Measurements from ENCODE around the gene NAA80. TPM values are rescaled to one million over a fixed set of nuclear protein-coding genes. Genes with fewer than 3 reads are reported as not detected.

Gene NAA80
- total RNA-seq, 2 experiments from 2014 or later = 17.6 to 18.7 TPM

- Mint-ChIP-seq H3K27me3 (no peaks in the 10 kb centered on the region), H3K36me3 (ENCODE audit: low read depth) (peaks cover 20% of the 10 kb centered on the region), H3K4me1 (peaks cover 4% of the 10 kb centered on the region), H3K9me3 (ENCODE audit: low read depth) (no peaks in the 10 kb centered on the region), H3K4me3 (no peak overlapping the region), H3K27ac (no peak overlapping the region)
- POLR2A ChIA-PET = interaction anchor here (0.6 to 1.4 kb wide), 2 partner anchors 22 to 23 kb away, joined by 3 to 5 read pairs; partner anchors contain the start of gene GNAI2
- intact Hi-C loops (cut with DNase I, micrococcal nuclease) = no loop called here
- DNase-seq = peak; percentile 73
- CTCF ChIA-PET = interaction anchor here (0.6 to 7.0 kb wide), 8 partner anchors 10 to 136 kb away, joined by 3 to 44 read pairs (median 4); no protein-coding TSS in a partner anchor
- peak; percentile 20 for ATAC-seq
These were observed 42.0 kb downstream of the NAA80 start for GRCh38 chr3:50256978-50257890.

DNA sequence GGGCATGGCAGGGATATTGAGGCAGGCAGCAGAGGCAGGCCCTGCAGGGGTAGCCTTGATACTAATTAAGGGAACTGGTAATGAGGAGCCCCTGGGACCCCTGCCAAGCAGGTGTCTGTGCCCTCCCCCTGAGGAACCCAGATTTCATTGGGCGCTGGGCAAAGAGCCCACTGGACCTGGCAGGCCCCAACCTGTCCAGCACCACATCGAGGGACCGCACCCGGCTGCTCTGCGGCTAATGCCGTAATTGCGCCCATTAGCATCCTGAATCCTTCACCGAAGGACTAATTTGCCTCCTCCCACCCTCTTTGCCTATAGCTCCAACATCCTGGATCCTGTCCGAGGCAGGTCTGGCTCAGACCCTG lies 44.0 kb downstream of the NAA80 start:
- ChIA-PET CTCF (interaction anchor here (0.7 to 7.0 kb wide), 4 partner anchors 8 to 20 kb away, joined by 3 to 44 read pairs (median 4); no protein-coding TSS in a partner anchor), POLR2A (interaction anchor here (0.6 to 1.3 kb wide), 2 partner anchors 20 to 25 kb away, joined by 5 read pairs; partner anchors contain the start of gene GNAI2)
- intact Hi-C loops (cut with DNase I, micrococcal nuclease) = no loop called here
- H3K27ac Mint-ChIP-seq = no peak overlapping the region
- no peak for ATAC-seq
- no peaks in the 10 kb centered on the region for H3K9me3 Mint-ChIP-seq (ENCODE audit: low read depth)
- H3K36me3 Mint-ChIP-seq (ENCODE audit: low read depth) = peaks cover 27% of the 10 kb centered on the region
- H3K4me3 Mint-ChIP-seq = no peak overlapping the region
- DNase-seq = no peak
- H3K27me3 Mint-ChIP-seq = no peaks in the 10 kb centered on the region
- peaks cover 18% of the 10 kb centered on the region for H3K4me1 Mint-ChIP-seq

- ATAC-seq (no peak), DNase-seq (no peak)
- H3K9me3 Mint-ChIP-seq (ENCODE audit: low read depth) = no peaks in the 10 kb centered on the region
- H3K27me3 Mint-ChIP-seq = no peaks in the 10 kb centered on the region
- H3K27ac Mint-ChIP-seq = peak overlapping the region; percentile 19
- ChIA-PET POLR2A (no interaction called here), CTCF (interaction anchor here (0.9 to 7.0 kb wide), 3 partner anchors 8 to 20 kb away, joined by 3 to 44 read pairs (median 6); no protein-coding TSS in a partner anchor)
- intact Hi-C loops (cut with DNase I, micrococcal nuclease) = no loop called here
- peaks cover 21% of the 10 kb centered on the region for H3K4me1 Mint-ChIP-seq
- no peak overlapping the region for H3K4me3 Mint-ChIP-seq
- peaks cover 30% of the 10 kb centered on the region for H3K36me3 Mint-ChIP-seq (ENCODE audit: low read depth)
These were observed 44.5 kb downstream of the NAA80 start for GRCh38 chr3:50254577-50255250.

- DNase-seq = peak; percentile 81
- H3K9me3 Mint-ChIP-seq (ENCODE audit: low read depth) = no peaks in the 10 kb centered on the region
- H3K27ac Mint-ChIP-seq = peak overlapping the region; percentile 88
- H3K36me3 Mint-ChIP-seq (ENCODE audit: low read depth) = peaks cover 22% of the 10 kb centered on the region
- intact Hi-C loops (cut with DNase I, micrococcal nuclease) = no loop called here
- H3K4me3 Mint-ChIP-seq = no peak overlapping the region
- ATAC-seq = peak; percentile 57
- ChIA-PET POLR2A (interaction anchor here (1.6 kb wide), 1 partner anchor 15 kb away, joined by 5 read pairs; the partner anchor contains the start of gene GNAI2), CTCF (interaction anchor here (0.6 to 2.0 kb wide), 5 partner anchors 11 to 73 kb away, joined by 3 to 6 read pairs (median 3); no protein-coding TSS in a partner anchor)
- H3K27me3 Mint-ChIP-seq = no peaks in the 10 kb centered on the region
- H3K4me1 Mint-ChIP-seq = peaks cover 43% of the 10 kb centered on the region
These were observed 48.0 kb downstream of the NAA80 start for GRCh38 chr3:50251220-50251619.

DNA sequence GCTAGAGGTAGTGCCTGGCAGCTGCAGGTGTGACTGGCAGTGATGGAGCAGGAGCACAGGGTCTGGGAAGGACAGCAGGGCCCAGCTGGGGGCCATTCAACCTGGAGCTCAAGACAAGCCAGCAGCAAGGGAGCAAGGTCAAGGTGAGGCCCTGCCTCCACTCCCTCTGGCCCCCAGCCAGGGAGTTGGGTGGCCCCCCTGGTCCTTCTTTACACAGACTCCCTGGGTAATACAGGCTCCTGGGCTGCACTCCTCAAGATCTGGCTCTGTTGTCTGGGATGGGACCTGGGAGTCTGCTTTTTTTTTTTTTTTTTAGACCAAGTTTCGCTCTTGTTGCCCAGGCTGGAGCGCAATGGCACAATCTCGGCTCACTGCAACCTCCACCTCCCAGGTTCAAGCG lies 48.7 kb downstream of the NAA80 start:
- ATAC-seq (no peak), DNase-seq (no peak)
- H3K4me3 Mint-ChIP-seq = no peak overlapping the region
- intact Hi-C loops (cut with DNase I, micrococcal nuclease) = no loop called here
- ChIA-PET POLR2A (interaction anchor here (1.6 kb wide), 1 partner anchor 15 kb away, joined by 5 read pairs; the partner anchor contains the start of gene GNAI2), CTCF (interaction anchor here (1.2 to 2.0 kb wide), 2 partner anchors 22 to 55 kb away, joined by 3 to 6 read pairs; no protein-coding TSS in a partner anchor)
- H3K36me3 Mint-ChIP-seq (ENCODE audit: low read depth) = peaks cover 22% of the 10 kb centered on the region
- peaks cover 46% of the 10 kb centered on the region for H3K4me1 Mint-ChIP-seq
- H3K9me3 Mint-ChIP-seq (ENCODE audit: low read depth) = no peaks in the 10 kb centered on the region
- H3K27me3 Mint-ChIP-seq = no peaks in the 10 kb centered on the region
- H3K27ac Mint-ChIP-seq = peak overlapping the region; percentile 88

- Mint-ChIP-seq H3K4me1 (peaks cover 57% of the 10 kb centered on the region), H3K36me3 (ENCODE audit: low read depth) (peaks cover 22% of the 10 kb centered on the region), H3K27ac (no peak overlapping the region), H3K9me3 (ENCODE audit: low read depth) (no peaks in the 10 kb centered on the region), H3K27me3 (no peaks in the 10 kb centered on the region), H3K4me3 (no peak overlapping the region)
- intact Hi-C loops (cut with DNase I, micrococcal nuclease) = no loop called here
- CTCF ChIA-PET = interaction anchor here (0.7 to 1.2 kb wide), 2 partner anchors 12 to 54 kb away, joined by 3 read pairs; no protein-coding TSS in a partner anchor
- POLR2A ChIA-PET = interaction anchor here (1.6 kb wide), 1 partner anchor 14 kb away, joined by 5 read pairs; the partner anchor contains the start of gene GNAI2
- no peak for ATAC-seq
- no peak for DNase-seq
These were observed 49.7 kb downstream of the NAA80 start for GRCh38 chr3:50249457-50249856.

DNA sequence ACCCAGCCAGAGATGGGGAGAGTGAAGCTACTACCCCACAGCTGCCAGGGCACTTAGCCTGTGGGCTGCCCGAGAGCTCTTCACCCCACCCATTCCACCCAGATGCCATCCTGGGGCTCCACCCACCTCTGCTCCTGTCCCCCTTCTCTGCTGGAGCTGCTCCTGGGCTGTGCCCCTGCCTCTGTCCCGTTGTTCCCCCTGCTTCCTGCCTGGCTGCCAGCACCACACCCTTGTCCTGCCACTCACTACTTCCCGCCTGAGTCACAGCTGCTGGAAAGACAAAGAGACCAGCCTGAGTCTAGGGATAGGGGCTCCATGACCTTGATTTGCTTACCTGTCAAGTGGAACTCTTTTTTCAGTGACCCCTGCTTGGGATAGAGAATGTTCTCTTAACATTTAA lies 50.8 kb downstream of the NAA80 start:
- no peaks in the 10 kb centered on the region for H3K9me3 Mint-ChIP-seq (ENCODE audit: low read depth)
- peaks cover 66% of the 10 kb centered on the region for H3K4me1 Mint-ChIP-seq
- H3K4me3 Mint-ChIP-seq = peak overlapping the region; percentile 18
- no peaks in the 10 kb centered on the region for H3K27me3 Mint-ChIP-seq
- ChIA-PET CTCF (interaction anchor here (0.6 to 3.6 kb wide), 8 partner anchors 9 to 55 kb away, joined by 3 to 76 read pairs (median 4); partner anchors contain the start of gene GNAI2), POLR2A (no interaction called here)
- H3K27ac Mint-ChIP-seq = peak overlapping the region; percentile 87
- ATAC-seq (no peak), DNase-seq (no peak)
- intact Hi-C loops (cut with DNase I, micrococcal nuclease) = no loop called here
- peaks cover 26% of the 10 kb centered on the region for H3K36me3 Mint-ChIP-seq (ENCODE audit: low read depth)

DNA sequence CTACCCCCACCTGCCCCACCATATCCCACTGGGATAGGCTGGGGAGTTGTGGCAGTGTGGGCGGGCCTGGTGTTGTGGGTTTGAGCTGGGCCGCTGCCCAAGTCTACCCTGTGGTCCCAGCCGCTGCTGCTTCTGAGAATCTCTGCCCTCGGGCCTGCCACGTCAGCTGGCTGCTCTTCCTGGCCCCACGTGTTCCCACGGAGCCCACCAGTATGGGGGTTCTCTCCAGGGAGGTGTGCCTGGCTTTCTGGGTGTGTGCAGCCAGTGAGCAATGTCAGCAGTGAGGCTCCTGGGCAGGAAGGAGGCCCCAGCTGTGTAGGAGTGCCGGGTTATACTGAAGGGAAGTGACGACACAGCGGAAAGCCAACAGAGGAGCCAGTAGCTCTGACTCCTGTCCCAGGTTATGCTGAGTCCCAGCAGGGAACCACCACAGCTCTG lies 52.7 kb downstream of the NAA80 start:
- no peaks in the 10 kb centered on the region for H3K27me3 Mint-ChIP-seq
- no peaks in the 10 kb centered on the region for H3K9me3 Mint-ChIP-seq (ENCODE audit: low read depth)
- peak overlapping the region; percentile 75 for H3K4me3 Mint-ChIP-seq
- H3K27ac Mint-ChIP-seq = peak overlapping the region; percentile 95
- peak; percentile 93 for DNase-seq
- intact Hi-C loops (cut with DNase I, micrococcal nuclease) = loop anchor here (1.0 to 2.0 kb wide), 9 partner anchors 8 to 91 kb away; partner anchors contain the start of genes HYAL3 (in 1 of the 2), IFRD2 (in 1 of the 2) and NAA80 (in 1 of the 2)
- ATAC-seq = peak; percentile 82
- H3K36me3 Mint-ChIP-seq (ENCODE audit: low read depth) = peaks cover 28% of the 10 kb centered on the region
- ChIA-PET CTCF (interaction anchor here (0.6 to 3.6 kb wide), 30 partner anchors 10 to 569 kb away, joined by 3 to 76 read pairs (median 5); partner anchors contain the start of genes C3orf18, GNAI2, GNAT1 and HYAL3), POLR2A (interaction anchor here (0.6 to 1.6 kb wide), 8 partner anchors 8 to 142 kb away, joined by 3 to 9 read pairs (median 5); partner anchors contain the start of gene GNAI2)
- H3K4me1 Mint-ChIP-seq = peaks cover 84% of the 10 kb centered on the region

Other genes with a start within 250 kb of the NAA80 start
- gene RBM5, start 210.5 kb downstream of the NAA80 start, total RNA-seq = 100 to 1,000 TPM; 118 to 131 TPM
- gene SEMA3F, start 144.1 kb downstream of the NAA80 start, total RNA-seq = under 1 TPM; 0.25 to 0.46 TPM
- under 1 TPM in 1 of 2 experiments, not detected in 1; 0.14 TPM for gene GNAT1, start 107.8 kb downstream of the NAA80 start, total RNA-seq
- gene SLC38A3, start 94.1 kb downstream of the NAA80 start, total RNA-seq = under 1 TPM in 1 of 2 experiments, not detected in 1; 0.12 TPM
- 100 to 1,000 TPM; 280 to 341 TPM for gene GNAI2, start 63.2 kb downstream of the NAA80 start, total RNA-seq
- gene SEMA3B, start 30.3 kb downstream of the NAA80 start, total RNA-seq = 1 to 10 TPM; 1.6 to 2.1 TPM
- gene LSMEM2, start 20.3 kb downstream of the NAA80 start, total RNA-seq = not detected
- 100 to 1,000 TPM; 100 to 125 TPM for gene IFRD2, start 7.0 kb downstream of the NAA80 start, total RNA-seq
- gene HYAL3, start within 50 bp of the NAA80 start, total RNA-seq = 1 to 10 TPM; 4.5 to 5.4 TPM
- under 1 TPM in 1 of 2 experiments, not detected in 1; 0.37 TPM for gene HYAL1, start 4.2 kb upstream of the NAA80 start, total RNA-seq
- gene HYAL2, start 23.3 kb upstream of the NAA80 start, total RNA-seq = 1 to 10 TPM; 4.7 to 5.1 TPM
- 10 to 100 TPM; 15.0 to 17.1 TPM for gene TUSC2, start 28.8 kb upstream of the NAA80 start, total RNA-seq
- 10 to 100 TPM; 30.8 to 50.7 TPM for gene RASSF1, start 41.4 kb upstream of the NAA80 start, total RNA-seq
- 1 to 10 TPM; 1.0 to 1.3 TPM for gene ZMYND10, start 46.3 kb upstream of the NAA80 start, total RNA-seq
- gene NPRL2, start 51.4 kb upstream of the NAA80 start, total RNA-seq = 10 to 100 TPM; 42.5 to 43.0 TPM
- gene CYB561D2, start 51.5 kb upstream of the NAA80 start, total RNA-seq = 10 to 100 TPM; 10.3 to 14.3 TPM
- gene TMEM115, start 60.1 kb upstream of the NAA80 start, total RNA-seq = 10 to 100 TPM; 13.1 to 16.1 TPM
- 1 to 10 TPM; 1.1 to 1.5 TPM for gene CACNA2D2, start 204.2 kb upstream of the NAA80 start, total RNA-seq